GM10266 (cell line): Measurements from ENCODE around the gene SLFN11.
"Not testable (repeated sequence)": the region's sequence is repeated elsewhere in the genome, so short reads cannot be mapped to it uniquely, and the experiment has no call there.

Source experiments
- DNase-seq: peaks from one replicate; pipeline ENCODE4 v3.0.0; 2012; ENCODE audit errors: extremely low spot score
- CTCF ChIP-seq: IDR thresholded peaks from 2 replicates; pipeline ENCODE4 v1.5.1; 2012; ENCODE audit warnings: mild to moderate bottlenecking, low read depth; ENCODE audit not compliant: control insufficient read depth, insufficient read depth; ENCODE audit errors: missing control alignments

SLFN11 gene

GRCh38 chr17:35314415-35315216 is 58.8 kb downstream of the SLFN11 start:
- no peak for TF ChIP-seq CTCF
- no peak for DNase-seq

- TF ChIP-seq CTCF = no peak
These were observed 59.5 kb downstream of the SLFN11 start for GRCh38 chr17:35313875-35314409.

GRCh38 chr17:35312790-35313711 is 60.4 kb downstream of the SLFN11 start:
- peak; percentile 58 for DNase-seq
- peak; percentile 88 for TF ChIP-seq CTCF

More at GRCh38 chr17:35313875-35314409, 59.5 kb downstream of the SLFN11 start:
- no peak for DNase-seq

GRCh38 chr17:35312346-35312745 is 61.1 kb downstream of the SLFN11 start:
- no peak for TF ChIP-seq CTCF
- DNase-seq = no peak

- not testable (repeated sequence) for DNase-seq
These were observed 64.1 kb downstream of the SLFN11 start for GRCh38 chr17:35309345-35309744.
